ENCODE measurements around the gene NCAPG2.

NCAPG2 gene

GRCh38 chr7:158748335-158748734, 43.7 kb upstream of the NCAPG2 start:
- POLR2A ChIA-PET: no interaction called here
- TF ChIP-seq FOXA1 (IDR thresholded peaks at IDR 0.05) (no peak), FOXM1 (IDR thresholded peaks at IDR 0.05; ENCODE audit: borderline replicate concordance) (no peak), NFRKB (IDR thresholded peaks at IDR 0.05) (no peak), TARDBP (IDR thresholded peaks at IDR 0.05) (no peak), PKNOX1 (IDR thresholded peaks at IDR 0.05) (no peak), ZNF384 (IDR thresholded peaks at IDR 0.05) (no peak), HDGF (IDR thresholded peaks at IDR 0.05; ENCODE audit: borderline replicate concordance) (no peak), SP1 (IDR thresholded peaks at IDR 0.05) (no peak), LEF1 (IDR thresholded peaks at IDR 0.05; ENCODE audit: borderline replicate concordance) (no peak), CTBP1 (IDR thresholded peaks at IDR 0.05; ENCODE audit: borderline replicate concordance) (no peak), ARNT (IDR thresholded peaks at IDR 0.05) (no peak), FOXK2 (IDR thresholded peaks at IDR 0.05) (no peak), BHLHE40 (IDR thresholded peaks at IDR 0.05; ENCODE audit: borderline replicate concordance) (no peak), ELF4 (IDR thresholded peaks at IDR 0.05) (no peak), SUZ12 (IDR thresholded peaks at IDR 0.05) (no peak), L3MBTL2 (conservative IDR thresholded peaks at IDR 0.05) (no peak)
- DNase-seq (ENCODE audit: extremely low spot score): no peak
- CTCF ChIA-PET: interaction anchor here (0.6 to 0.7 kb wide), 3 partner anchors 41 to 207 kb away, joined by 3 to 4 read pairs (median 3); no protein-coding TSS in a partner anchor

- no peak for DNase-seq (ENCODE audit: extremely low spot score)
- ChIA-PET POLR2A (no interaction called here), CTCF (no interaction called here)
- TF ChIP-seq FOXM1 (IDR thresholded peaks at IDR 0.05; ENCODE audit: borderline replicate concordance) (no peak), ZNF384 (IDR thresholded peaks at IDR 0.05) (no peak), HDGF (IDR thresholded peaks at IDR 0.05; ENCODE audit: borderline replicate concordance) (no peak), ARNT (IDR thresholded peaks at IDR 0.05) (no peak)
Measured at GRCh38 chr7:158747408-158747807, 42.8 kb upstream of the NCAPG2 start.

GRCh38 chr7:158746957-158747356, 42.4 kb upstream of the NCAPG2 start:
- no peak for TF ChIP-seq SUZ12 (IDR thresholded peaks at IDR 0.05)
- no peak for TF ChIP-seq PKNOX1 (IDR thresholded peaks at IDR 0.05)
- TF ChIP-seq FOXK2 (IDR thresholded peaks at IDR 0.05): no peak
- no peak for TF ChIP-seq FOXM1 (IDR thresholded peaks at IDR 0.05; ENCODE audit: borderline replicate concordance)
- DNase-seq (ENCODE audit: extremely low spot score): no peak
- ChIA-PET CTCF (no interaction called here), POLR2A (no interaction called here)

- ChIA-PET POLR2A (no interaction called here), CTCF (no interaction called here)
- DNase-seq (ENCODE audit: extremely low spot score): no peak
- TF ChIP-seq FOXK2 (IDR thresholded peaks at IDR 0.05) (no peak), BHLHE40 (IDR thresholded peaks at IDR 0.05; ENCODE audit: borderline replicate concordance) (no peak), ELF4 (IDR thresholded peaks at IDR 0.05) (no peak), L3MBTL2 (conservative IDR thresholded peaks at IDR 0.05) (no peak), HDGF (IDR thresholded peaks at IDR 0.05; ENCODE audit: borderline replicate concordance) (no peak), TARDBP (IDR thresholded peaks at IDR 0.05) (no peak), PKNOX1 (IDR thresholded peaks at IDR 0.05) (no peak), FOXA1 (IDR thresholded peaks at IDR 0.05) (no peak), FOXM1 (IDR thresholded peaks at IDR 0.05; ENCODE audit: borderline replicate concordance) (no peak), SUZ12 (IDR thresholded peaks at IDR 0.05) (no peak), LEF1 (IDR thresholded peaks at IDR 0.05; ENCODE audit: borderline replicate concordance) (no peak)
Measured at GRCh38 chr7:158745057-158745715, 40.6 kb upstream of the NCAPG2 start.

- ChIA-PET CTCF (no interaction called here), POLR2A (no interaction called here)
- no peak for TF ChIP-seq BHLHE40 (IDR thresholded peaks at IDR 0.05; ENCODE audit: borderline replicate concordance)
- no peak for TF ChIP-seq FOXA1 (IDR thresholded peaks at IDR 0.05)
- no peak for TF ChIP-seq FOXM1 (IDR thresholded peaks at IDR 0.05; ENCODE audit: borderline replicate concordance)
- DNase-seq (ENCODE audit: extremely low spot score): no peak
Measured at GRCh38 chr7:158744070-158744469, 39.5 kb upstream of the NCAPG2 start.

GRCh38 chr7:158743219-158743618, 38.6 kb upstream of the NCAPG2 start:
- ChIA-PET CTCF (interaction anchor here (1.9 kb wide), 1 partner anchor 9 kb away, joined by 4 read pairs; no protein-coding TSS in a partner anchor), POLR2A (no interaction called here)
- no peak for DNase-seq (ENCODE audit: extremely low spot score)
- TF ChIP-seq PKNOX1 (IDR thresholded peaks at IDR 0.05): no peak
- no peak for TF ChIP-seq BHLHE40 (IDR thresholded peaks at IDR 0.05; ENCODE audit: borderline replicate concordance)
- no peak for TF ChIP-seq FOXK2 (IDR thresholded peaks at IDR 0.05)
- no peak for TF ChIP-seq NFRKB (IDR thresholded peaks at IDR 0.05)
- TF ChIP-seq FOXM1 (IDR thresholded peaks at IDR 0.05; ENCODE audit: borderline replicate concordance): no peak
- TF ChIP-seq FOXA1 (IDR thresholded peaks at IDR 0.05): no peak
- no peak for TF ChIP-seq ELF4 (IDR thresholded peaks at IDR 0.05)
- no peak for TF ChIP-seq ARNT (IDR thresholded peaks at IDR 0.05)
- TF ChIP-seq ZNF384 (IDR thresholded peaks at IDR 0.05): no peak
- no peak for TF ChIP-seq CTBP1 (IDR thresholded peaks at IDR 0.05; ENCODE audit: borderline replicate concordance)
- no peak for TF ChIP-seq L3MBTL2 (conservative IDR thresholded peaks at IDR 0.05)
- no peak for TF ChIP-seq TARDBP (IDR thresholded peaks at IDR 0.05)
- TF ChIP-seq SUZ12 (IDR thresholded peaks at IDR 0.05): no peak
- TF ChIP-seq HDGF (IDR thresholded peaks at IDR 0.05; ENCODE audit: borderline replicate concordance): no peak
- TF ChIP-seq LEF1 (IDR thresholded peaks at IDR 0.05; ENCODE audit: borderline replicate concordance): no peak
- no peak for TF ChIP-seq SP1 (IDR thresholded peaks at IDR 0.05)

Data from HEK293T (cell line).